ENCODE measurements around the gene KCNQ1.

The KCNQ1 gene

DNA sequence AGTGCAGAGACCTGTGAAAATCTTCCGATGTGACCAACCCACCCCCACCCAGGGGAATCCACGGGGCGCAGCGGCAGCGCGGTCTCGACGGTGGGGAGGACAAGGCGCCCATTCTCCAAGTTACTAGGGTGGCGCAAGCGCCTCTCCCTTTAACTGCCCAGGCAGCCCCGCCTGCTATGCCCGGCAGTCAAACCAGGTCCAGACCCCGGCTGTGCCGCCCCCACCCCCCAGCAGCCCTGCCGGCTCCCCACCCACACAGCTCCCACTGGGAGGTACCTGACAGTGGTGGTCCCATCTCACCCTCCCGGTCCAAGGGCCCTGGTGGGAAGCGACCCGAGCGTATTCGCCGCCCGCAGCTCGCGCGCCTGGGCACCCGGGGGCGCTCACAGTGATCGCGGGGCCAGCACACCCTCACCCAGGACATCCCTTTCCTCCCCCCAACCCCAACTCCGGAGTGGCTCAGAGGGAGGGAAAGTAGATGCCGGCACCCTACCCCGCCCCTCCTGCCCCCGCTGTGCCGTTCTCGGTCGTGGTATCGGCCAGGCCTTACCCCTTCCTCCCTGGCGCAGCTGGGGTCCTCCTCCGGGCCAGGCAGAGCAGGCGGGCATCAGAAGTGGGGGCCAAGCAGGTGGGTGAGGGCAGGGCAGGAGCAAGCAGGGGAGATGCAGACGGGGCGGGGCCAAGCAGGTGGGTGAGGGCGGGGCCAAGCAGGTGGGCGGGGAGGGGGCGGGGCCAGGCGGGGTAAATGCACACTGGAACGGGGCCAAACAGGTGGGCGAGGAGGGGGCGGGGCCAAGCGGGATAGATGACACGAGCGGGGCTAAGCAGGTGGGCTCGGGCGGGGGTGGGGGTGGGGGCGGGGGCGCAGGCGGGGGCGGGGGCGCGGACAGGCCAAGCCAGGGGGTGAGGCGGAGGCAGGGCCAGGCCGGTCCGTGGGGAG is 657 bp upstream of the KCNQ1 start, which contains the start of gene TRPM5:
TRPM5 (minus strand) TSS at position 634 of the 940 bp plus-strand sequence. CDS start 21,478 bp downstream, outside the sequence.
- peak; percentile 69 to 84 for DNase-seq (ENCODE audit: low read depth in 2 of 2)

DNA sequence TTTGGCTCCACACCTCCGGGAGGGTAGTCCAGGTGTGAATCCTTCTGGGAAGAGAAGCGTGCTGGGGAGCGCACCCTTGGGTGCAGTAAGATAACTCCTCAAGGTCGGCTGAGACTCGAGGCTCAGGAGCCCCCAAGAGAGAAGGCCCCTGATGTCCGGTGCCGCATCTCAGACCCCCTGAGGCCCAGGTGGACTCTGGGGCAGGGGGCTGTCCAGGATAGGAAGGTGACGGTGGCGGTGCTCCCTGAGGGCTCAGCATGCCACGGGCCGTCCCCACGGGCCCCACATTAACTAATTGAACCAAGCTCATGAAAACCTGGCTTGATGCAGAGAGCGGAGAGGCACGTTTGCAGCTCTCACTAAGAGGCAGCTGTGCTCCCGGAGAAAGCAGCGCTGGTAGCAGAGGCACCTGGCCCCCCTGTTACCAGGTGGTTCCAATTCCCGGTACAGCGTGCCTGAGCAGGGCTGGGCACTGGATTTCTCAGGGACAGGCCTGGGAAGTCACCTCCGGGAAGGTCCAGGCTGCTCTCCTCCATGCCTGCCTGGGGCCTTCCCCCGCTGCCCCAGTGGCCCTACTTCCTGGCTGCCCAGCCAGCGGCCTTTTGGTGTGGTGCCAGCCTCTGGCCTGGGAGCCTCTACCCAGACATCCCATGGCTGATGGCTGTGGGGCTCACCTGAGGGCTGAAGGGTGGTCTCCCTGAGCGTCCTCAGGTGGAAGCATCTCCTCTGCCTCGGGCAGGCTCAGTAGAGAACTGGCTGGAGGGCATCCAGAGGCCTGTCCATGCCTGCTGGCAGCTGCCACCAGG is 1.1 kb downstream of the KCNQ1 start:
- no peak for DNase-seq (ENCODE audit: low read depth in 2 of 2)

DNA sequence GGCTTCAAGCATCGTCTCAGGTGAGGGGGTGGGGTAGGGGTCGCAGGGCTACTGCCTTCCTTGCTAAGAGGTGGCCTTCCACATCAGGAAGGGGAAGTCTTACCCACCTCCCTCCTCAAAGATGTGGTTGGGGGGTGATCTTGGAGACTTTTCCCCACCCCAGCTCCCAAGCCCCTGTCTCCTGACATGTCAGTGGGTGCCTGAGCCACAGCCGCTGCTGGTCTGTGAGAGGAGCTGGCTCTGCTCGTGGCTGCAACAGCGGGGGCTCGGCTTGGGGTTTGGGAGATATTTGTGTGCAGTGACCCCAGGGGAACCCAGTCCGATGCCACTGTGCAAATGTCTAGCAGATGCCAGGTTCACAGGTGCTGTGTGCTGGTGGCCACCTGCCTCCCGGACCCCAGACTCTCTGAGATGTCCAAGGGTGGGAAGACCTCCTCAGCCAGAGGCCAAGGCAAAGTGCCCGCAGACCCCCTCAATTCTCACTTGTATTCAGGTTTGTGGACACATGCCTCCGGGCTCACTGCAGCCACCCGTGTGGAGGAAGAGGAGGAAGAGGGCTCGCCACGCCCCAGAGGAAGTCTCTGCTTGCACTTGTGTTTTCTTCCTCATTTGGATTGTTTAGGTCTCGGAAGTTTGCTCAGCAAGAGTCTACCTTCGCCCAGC is 1.9 kb downstream of the KCNQ1 start:
- DNase-seq (ENCODE audit: low read depth in 2 of 2), result no peak

DNA sequence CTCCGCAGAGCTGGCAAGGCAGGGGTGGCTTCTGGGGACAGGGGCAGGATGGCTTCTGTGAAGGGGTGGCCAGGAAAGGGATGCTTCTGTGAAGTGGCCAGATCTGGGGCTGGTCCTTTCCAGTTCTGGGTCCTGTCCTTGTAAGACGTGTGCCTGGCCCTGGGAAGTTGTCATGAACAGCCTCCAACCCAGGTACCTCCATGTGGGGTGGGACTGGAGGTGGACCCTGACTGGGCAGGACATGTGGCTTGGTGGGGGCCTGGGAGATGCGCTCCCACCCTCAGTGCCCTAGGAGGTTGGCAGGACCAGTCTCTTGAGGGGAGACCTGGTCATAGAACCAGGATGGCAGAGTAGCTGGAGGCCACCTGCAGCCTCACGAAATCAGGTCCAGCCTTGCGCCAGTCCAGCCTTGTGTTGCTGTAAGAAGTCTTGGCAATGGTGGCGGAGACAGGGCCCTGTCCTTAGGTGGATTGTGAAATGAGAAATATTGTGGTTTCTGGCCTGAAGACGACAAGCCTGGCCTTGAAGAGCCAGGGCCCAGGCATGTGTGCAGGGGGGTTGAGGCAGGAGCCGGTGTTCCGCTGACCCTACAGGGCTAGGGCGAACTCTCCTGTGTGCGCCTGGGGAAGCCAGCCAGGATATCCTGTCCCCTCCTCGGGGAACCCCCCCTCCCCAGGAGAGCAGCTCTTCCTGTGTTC is 2.6 kb downstream of the KCNQ1 start:
- DNase-seq (ENCODE audit: low read depth in 2 of 2), result no peak

DNA sequence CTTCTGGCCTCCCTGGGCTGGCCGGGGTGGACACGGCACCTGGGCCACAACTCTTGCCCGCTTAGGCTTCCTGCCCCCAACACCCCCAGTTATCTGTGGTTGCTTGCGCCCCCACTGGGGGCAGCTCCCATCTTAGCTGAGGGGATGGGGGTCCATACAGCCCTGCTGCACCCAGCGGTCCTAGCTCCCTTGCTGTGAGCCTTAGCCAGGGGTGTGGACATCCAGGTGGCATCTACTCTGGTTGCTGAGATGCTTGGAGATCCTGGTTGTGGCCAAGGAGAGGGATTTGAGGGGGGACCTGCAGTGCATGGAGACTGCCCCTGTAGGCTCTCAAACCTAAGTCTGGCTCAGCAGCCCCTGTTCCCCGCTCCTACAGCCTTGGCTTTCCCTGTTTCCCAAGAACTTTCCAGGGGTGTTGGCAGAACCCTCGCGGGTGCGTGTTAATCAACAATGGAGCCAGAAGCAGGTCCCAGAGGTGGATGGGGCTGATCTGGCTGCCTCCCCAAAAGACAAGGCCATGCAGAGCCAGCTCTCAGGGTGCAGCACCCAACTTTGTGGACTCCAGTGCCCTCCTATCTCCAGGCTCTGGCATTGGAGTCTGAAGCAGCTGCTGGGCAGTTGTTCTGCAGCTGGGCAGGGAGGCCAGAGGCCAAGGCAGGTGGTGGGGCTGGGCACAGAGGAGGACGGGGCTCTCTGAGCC is 3.3 kb downstream of the KCNQ1 start:
- DNase-seq (ENCODE audit: low read depth in 2 of 2), result no peak

DNA sequence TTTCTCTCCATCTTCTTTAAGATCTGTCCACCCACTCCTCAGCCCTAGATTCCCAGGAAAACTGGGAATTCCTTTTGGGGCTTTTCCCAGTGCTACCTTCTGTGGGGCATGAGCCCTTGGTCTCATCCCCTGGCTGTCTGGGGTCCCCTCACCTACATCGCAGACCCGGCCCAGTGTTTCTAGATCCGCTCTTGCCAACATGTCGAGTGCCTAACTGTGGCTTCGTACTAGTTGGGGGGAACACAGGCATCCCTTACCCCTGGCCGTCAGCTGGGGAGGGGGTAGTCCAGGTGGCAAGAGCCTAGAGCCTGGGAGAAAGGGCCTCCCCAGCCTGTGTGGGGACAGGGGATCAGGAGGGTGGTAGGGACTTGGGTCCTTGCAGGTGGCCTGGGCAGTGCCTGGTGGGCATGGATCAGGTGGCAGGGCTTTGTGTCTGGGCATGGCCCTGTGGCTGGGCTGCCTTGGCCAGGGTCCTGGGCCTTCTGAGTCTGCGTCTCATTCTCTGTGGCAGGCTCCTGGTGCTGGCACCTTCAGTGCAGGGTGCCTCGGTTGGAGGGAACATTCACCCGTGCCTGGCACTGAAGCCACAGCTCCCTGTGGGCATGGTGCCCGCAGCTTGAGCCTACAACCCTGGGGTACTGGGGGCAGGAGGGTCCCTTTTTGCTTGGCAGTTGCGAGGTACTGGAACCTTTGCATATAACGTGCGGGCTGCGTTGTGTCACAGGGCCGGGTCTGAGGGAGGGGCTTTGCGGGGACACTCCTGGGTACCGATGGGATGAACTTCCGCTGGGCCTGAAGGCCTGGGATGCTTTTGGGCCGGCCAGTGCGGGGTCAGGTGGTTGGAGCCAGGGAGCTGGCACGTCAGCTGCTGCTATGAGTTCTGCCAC is 4.1 kb downstream of the KCNQ1 start:
- DNase-seq (ENCODE audit: low read depth in 2 of 2), result no peak

DNA sequence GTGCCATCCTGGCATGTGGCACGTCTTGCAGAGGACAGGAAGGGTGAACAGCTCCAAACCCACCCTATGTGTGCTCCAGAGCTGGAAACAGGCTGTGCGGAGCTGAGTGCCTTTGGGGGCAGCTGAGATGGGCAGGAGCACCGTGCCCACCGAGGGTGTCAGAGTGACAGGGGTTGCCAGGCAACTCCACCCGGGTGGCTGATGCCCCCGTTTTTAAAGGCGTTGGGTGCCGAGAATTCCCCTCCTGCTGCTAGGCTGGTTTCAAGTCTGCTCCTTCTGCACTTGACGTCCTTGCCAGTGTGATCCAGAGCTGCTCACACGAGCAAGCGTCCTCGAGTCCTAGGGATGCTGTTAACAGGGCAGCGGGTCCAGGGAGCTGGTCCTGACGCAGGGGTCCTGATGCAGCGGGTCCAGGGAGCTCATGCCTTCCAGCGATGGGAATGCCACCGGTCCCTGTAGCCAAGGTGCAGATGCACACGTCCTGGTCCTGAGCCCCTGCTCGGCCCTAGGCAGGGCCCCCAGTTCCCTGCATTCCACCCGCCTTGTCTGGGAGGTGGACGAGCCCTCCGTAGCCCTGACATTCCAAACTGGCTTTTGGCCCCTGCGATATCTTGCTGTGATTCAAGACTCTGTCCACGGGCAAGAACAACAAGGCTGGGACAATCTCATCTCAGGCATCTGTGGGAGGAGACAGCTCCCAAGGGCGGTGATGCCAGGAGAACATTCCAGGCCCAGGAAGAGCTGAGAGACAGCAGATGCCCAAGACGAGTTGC is 4.9 kb downstream of the KCNQ1 start:
- no peak for DNase-seq (ENCODE audit: low read depth in 2 of 2)

DNA sequence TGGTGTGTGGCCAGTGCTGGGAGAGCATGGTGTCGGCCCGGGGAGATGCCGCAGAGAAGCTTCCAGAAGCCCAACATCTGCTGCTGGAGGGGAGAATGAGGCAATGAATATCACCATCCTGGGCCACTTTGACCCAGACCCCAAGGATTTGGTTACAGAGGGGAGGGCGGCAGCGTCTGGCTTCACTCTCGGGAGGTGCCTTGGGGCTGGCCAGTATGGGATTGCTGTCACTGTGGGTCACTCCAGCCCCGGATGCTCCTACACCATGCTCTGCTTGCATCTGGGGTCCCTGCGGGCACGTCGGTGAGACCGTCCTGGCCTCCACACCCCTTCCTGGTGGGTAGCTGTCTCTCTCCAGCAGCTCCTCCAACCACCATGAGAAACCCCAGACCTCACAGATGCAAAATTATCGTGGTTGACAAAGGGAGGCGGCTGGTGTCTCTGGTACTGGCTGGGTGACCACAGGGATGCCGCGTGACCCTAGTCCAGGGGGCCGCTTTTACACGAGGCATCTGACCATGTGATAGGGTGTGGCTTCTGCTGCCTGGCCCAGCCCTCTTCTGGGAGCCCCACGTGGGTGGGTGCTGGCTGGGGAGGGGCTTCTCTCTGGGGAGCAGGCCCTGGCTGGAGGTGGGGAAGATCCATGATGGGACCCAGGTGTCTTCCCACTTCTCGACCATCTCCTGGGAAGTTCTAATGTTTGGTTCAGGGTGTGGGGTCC is 5.7 kb downstream of the KCNQ1 start:
- DNase-seq (ENCODE audit: low read depth in 2 of 2), result no peak

DNA sequence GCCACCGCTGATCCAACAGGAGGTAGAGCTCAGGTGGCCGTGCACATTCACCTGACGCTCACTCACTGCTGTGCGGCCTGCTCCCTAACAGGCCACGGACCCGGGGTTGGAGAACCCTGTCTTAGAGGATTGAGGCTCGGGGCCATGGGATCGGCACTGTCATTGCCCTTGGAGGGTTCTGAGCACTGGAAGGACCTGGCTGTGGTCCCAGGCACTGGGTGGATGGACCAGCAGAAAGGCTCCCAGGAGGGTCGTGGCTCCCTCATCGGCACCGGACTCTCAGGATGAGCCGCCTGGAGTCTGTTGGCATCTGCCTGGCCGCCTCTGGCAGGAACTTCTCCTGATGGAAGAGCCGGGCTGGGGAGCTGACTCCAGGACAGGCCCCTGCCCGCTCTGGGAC is 6.5 kb downstream of the KCNQ1 start:
- DNase-seq (ENCODE audit: low read depth in 2 of 2), result no peak

DNA sequence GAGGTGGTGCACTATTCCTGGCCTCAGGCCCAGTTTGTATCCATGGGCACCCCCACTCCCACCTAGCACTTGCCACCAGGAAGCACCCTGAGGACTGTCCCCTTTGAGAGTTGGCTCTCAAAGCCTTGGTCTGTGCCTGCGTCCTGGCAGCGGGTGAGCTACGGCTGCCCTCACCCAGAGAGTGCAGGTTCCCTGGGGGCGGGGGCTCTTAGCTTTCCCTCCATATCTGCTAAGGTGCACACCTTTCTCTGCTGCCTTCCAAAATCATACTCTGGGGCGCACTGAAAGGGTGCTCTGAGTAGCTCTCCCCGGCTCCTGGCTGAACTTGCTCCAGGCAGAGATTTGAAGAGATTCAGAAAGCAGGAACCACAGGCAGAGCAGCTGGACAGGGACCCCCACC is 7.1 kb downstream of the KCNQ1 start:
- no peak for DNase-seq (ENCODE audit: low read depth in 2 of 2)

DNA sequence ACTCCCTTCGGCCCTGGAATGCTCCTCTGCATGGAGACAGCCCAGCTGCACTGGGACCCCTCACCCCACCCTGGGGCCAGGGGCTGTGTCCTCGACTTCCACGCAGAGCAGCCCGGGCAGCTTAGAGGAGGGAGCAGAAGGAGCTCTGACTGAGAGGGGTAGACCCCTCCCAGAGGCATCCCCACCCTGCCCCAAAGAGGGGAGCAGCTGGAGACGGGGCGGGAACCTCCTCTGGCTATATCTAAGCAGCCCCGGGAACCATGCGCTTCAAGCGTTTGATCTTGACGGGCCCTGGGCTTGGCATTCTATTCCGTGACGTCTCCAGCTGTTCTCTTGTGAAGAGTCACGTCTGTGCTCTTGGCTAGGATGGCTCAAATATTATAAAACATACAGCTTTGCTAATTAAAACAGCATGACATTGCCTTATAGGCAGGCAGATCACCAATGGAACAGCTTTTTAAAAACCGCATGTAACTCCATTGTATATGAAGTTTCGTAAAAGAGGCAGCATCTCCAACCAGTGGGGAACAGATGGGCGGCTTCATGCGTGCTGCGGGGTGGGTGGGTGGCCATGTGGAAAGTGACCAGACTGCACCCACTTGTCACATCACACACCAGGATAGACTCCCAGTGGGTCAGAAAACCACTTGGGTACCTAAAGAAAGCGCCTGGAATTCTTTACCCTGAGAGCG is 7.7 kb downstream of the KCNQ1 start:
- no peak for DNase-seq (ENCODE audit: low read depth in 2 of 2)

DNA sequence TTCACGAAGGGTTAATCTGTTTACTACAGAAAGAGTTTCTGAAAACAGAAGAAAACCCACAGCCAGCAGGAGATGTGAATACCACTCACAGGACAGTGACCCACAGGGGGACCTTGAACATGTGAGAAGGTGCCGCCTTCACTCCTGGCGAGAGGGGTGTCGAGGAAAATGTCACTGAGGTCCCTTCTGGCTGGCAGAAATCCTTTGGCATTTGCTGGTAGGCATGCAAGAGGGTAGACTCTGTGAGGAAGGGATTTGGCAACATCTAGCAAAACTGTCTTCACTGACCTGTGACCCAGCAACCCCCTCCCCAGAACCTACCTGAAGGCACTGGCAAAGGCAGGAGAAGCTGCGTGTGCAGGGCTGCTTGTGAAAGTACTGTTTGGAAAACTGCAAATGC is 8.6 kb downstream of the KCNQ1 start:
- no peak for DNase-seq (ENCODE audit: low read depth in 2 of 2)

DNA sequence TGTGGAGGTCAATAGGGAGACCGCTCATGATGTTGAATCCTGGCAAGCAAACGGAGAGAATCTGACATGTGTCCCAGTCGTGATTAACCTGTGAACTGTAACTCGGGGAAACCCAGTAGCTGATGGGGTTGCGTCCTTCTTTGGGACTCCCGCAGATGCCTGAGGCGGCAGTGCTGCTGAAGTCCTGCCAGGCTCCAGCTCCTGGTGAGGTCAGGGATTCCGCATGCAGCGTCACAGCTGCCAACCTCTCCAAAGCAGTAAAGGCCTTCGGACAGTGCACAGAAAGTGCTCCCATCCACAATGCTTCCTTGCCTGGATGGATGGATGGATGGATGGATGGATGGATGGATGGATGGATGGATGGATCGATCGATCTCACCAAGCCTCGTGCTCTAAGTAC is 13.5 kb downstream of the KCNQ1 start:
- no peak for DNase-seq (ENCODE audit: low read depth in 2 of 2)

DNA sequence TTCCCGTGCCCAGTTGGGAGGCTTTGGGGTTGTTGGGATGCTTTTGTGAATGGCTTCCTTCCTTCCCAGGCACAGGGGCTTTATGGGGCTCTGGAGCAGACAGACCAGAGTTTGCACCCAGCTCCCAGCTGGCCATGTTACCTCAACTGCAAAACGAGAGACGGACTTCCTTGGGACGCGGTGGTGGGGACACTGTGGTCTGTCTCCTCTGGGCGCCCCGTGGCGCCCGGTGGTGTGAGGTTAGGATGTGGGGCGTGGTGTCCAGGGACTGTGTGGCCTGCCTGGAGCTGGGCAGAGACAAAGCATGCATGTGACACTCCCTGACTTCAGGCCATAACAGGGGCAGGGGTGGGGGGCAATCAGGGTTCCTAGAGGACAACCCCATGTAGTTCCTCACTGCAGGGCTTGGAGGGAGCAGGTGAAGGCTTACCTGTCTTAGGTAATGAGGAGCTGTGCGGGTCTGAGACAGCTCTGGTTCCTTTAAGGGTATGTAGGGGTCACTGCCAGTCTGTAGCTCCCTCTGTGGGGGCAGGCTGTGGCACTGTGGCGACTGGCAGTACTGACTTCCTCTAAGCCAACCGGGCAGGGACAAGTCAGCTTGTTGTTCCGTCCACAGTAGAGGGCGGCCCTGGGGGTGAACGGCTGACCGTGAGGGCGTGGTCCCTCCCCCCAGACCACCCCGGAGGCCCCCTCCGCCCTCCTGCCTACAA is 14.4 kb downstream of the KCNQ1 start:
- no peak for DNase-seq (ENCODE audit: low read depth in 2 of 2)

DNA sequence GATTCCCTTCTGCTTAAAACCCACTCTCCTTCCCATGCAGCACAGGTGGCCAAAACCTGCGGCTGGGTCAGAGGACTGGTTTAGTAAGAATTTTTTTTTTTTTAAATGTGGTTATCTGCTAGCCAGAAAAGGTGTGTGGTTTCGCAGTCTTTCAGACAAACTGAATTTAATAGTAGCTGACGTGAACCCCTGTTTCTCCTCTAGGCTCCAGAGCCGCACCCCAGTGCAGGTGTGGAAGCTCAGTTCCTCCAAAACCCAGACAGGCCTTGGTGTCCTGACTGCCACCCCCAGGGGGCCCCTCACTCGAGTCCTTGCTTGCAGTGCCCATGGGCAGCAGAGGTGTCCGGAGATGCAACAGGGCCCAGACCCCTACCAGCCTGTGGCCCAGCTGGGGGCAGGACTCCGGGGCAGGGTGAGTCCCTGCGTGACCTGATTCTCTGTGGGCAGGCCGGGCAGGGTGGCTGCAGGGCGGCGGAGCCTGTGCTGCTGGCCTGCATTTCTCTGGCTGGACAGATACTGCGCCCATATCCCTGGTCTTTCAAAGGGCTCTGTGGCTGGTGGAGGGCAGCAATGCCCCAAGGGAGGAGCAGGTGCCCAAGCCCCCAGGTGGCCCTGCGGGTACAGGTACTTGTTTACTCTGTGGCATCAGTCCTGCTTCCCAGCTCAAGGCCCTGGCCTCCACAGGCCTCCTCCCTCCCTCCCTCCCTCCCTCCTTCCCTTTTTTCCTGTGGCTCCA is 15.2 kb downstream of the KCNQ1 start:
- DNase-seq (ENCODE audit: low read depth in 2 of 2), result no peak

DNA sequence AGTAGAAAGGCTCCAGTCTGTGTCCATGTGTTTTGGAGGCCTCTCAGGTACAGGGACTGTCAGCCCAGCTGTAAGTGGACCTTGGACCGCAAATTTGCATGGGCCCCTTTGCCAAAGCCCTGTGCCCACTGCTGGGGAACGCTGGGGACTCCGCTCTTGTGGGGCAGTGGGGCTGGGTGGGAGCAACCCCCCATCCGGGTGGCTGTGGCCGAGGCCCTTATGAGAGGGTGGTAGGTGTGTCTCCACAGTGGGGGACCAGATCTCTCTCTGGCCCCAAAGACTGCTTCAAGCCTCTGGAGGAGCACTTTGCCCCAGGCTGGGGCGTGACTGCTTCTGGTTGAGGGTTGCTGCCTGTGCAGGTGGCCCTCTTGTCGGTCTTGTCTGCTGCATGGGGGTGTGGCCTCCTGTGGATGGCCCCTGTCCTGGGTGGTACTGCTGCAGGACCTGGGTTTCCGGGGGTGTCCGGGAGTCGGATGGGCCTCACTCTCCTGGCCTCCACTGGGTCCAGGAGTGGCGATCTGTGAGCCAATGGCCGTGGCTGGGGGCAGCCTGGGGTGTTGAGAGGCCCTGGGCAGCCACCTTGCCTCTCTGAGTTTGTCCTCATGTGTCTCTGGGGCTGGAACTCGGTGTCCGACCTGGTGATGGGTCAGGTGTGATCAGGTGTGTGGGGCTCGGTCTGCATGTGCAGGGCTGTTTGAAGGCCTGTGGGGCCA is 15.9 kb downstream of the KCNQ1 start:
- DNase-seq (ENCODE audit: low read depth in 2 of 2), result no peak

All from stimulated activated CD4-positive, alpha-beta T cell treated with anti-CD3 and anti-CD28 coated beads, Interleukin-4, amount 100 ng/mL, for 48 hours (primary cell).